ENCODE data around the gene SNX18. TPM values are rescaled to one million over a fixed set of nuclear protein-coding genes. Genes with fewer than 3 reads are reported as not detected.
A peak's percentile ranks its signal among the peaks of the same experiment; 100 is the strongest.

Gene SNX18
- total RNA-seq, 1 donor, result 83.6 TPM

GRCh38 chr5:54514841-54515432 lies 2.6 kb upstream of the SNX18 start:
- peaks cover 3% of the 10 kb centered on the region for H3K27me3 ChIP-seq (ENCODE audit: insufficient read depth, low read length)
- H3K4me3 ChIP-seq (ENCODE audit: low read length), result no peak overlapping the region
- H3K4me1 ChIP-seq (ENCODE audit: insufficient read depth, low read length), result peaks cover 20% of the 10 kb centered on the region
- no peaks in the 10 kb centered on the region for H3K9me3 ChIP-seq (ENCODE audit: low read depth, low read length)

- H3K4me1 ChIP-seq (ENCODE audit: insufficient read depth, low read length), result peaks cover 25% of the 10 kb centered on the region
- H3K4me3 ChIP-seq (ENCODE audit: low read length), result no peak overlapping the region
- H3K27me3 ChIP-seq (ENCODE audit: insufficient read depth, low read length), result peaks cover 3% of the 10 kb centered on the region
- no peaks in the 10 kb centered on the region for H3K9me3 ChIP-seq (ENCODE audit: low read depth, low read length)
Observed at GRCh38 chr5:54515634-54516033, 1.9 kb upstream of the SNX18 start.

GRCh38 chr5:54516051-54516655 lies 1.4 kb upstream of the SNX18 start:
- Histone ChIP-seq H3K4me1 (ENCODE audit: insufficient read depth, low read length) (peaks cover 29% of the 10 kb centered on the region), H3K9me3 (ENCODE audit: low read depth, low read length) (no peaks in the 10 kb centered on the region), H3K27me3 (ENCODE audit: insufficient read depth, low read length) (peaks cover 3% of the 10 kb centered on the region), H3K4me3 (ENCODE audit: low read length) (no peak overlapping the region)

- Histone ChIP-seq H3K9me3 (ENCODE audit: low read depth, low read length) (no peaks in the 10 kb centered on the region), H3K27me3 (ENCODE audit: insufficient read depth, low read length) (peaks cover 3% of the 10 kb centered on the region), H3K4me3 (ENCODE audit: low read length) (no peak overlapping the region), H3K4me1 (ENCODE audit: insufficient read depth, low read length) (peaks cover 39% of the 10 kb centered on the region)
Observed at GRCh38 chr5:54517174-54517511, 416 bp upstream of the SNX18 start.

- H3K27me3 ChIP-seq (ENCODE audit: insufficient read depth, low read length), result peaks cover 3% of the 10 kb centered on the region
- H3K9me3 ChIP-seq (ENCODE audit: low read depth, low read length), result no peaks in the 10 kb centered on the region
- peaks cover 49% of the 10 kb centered on the region for H3K4me1 ChIP-seq (ENCODE audit: insufficient read depth, low read length)
- peak overlapping the region; percentile 98 for H3K4me3 ChIP-seq (ENCODE audit: low read length)
Observed at GRCh38 chr5:54518146-54518817, 723 bp downstream of the SNX18 start.

- Histone ChIP-seq H3K9me3 (ENCODE audit: low read depth, low read length) (no peaks in the 10 kb centered on the region), H3K4me1 (ENCODE audit: insufficient read depth, low read length) (peaks cover 56% of the 10 kb centered on the region), H3K4me3 (ENCODE audit: low read length) (peak overlapping the region; percentile 98), H3K27me3 (ENCODE audit: insufficient read depth, low read length) (peaks cover 3% of the 10 kb centered on the region)
Observed at GRCh38 chr5:54518818-54519508, 1.4 kb downstream of the SNX18 start.

- Histone ChIP-seq H3K4me1 (ENCODE audit: insufficient read depth, low read length) (peaks cover 61% of the 10 kb centered on the region), H3K27me3 (ENCODE audit: insufficient read depth, low read length) (peaks cover 3% of the 10 kb centered on the region), H3K4me3 (ENCODE audit: low read length) (peak overlapping the region; percentile 98)
Observed at GRCh38 chr5:54519509-54519876, 1.9 kb downstream of the SNX18 start.

GRCh38 chr5:54520438-54520846 lies 2.9 kb downstream of the SNX18 start:
- Histone ChIP-seq H3K4me3 (ENCODE audit: low read length) (peak overlapping the region; percentile 98), H3K9me3 (ENCODE audit: low read depth, low read length) (no peaks in the 10 kb centered on the region), H3K4me1 (ENCODE audit: insufficient read depth, low read length) (peaks cover 71% of the 10 kb centered on the region)

More at GRCh38 chr5:54519509-54519876, 1.9 kb downstream of the SNX18 start:
- no peaks in the 10 kb centered on the region for H3K9me3 ChIP-seq (ENCODE audit: low read depth, low read length)

GRCh38 chr5:54520940-54521339 lies 3.4 kb downstream of the SNX18 start:
- peaks cover 3% of the 10 kb centered on the region for H3K27me3 ChIP-seq (ENCODE audit: insufficient read depth, low read length)
- no peaks in the 10 kb centered on the region for H3K9me3 ChIP-seq (ENCODE audit: low read depth, low read length)
- peak overlapping the region; percentile 98 for H3K4me3 ChIP-seq (ENCODE audit: low read length)
- peaks cover 74% of the 10 kb centered on the region for H3K4me1 ChIP-seq (ENCODE audit: insufficient read depth, low read length)

More at GRCh38 chr5:54520438-54520846, 2.9 kb downstream of the SNX18 start:
- H3K27me3 ChIP-seq (ENCODE audit: insufficient read depth, low read length), result peaks cover 3% of the 10 kb centered on the region

- Histone ChIP-seq H3K9me3 (ENCODE audit: low read depth, low read length) (no peaks in the 10 kb centered on the region), H3K4me1 (ENCODE audit: insufficient read depth, low read length) (peaks cover 81% of the 10 kb centered on the region), H3K4me3 (ENCODE audit: low read length) (peak overlapping the region; percentile 98)
Observed at GRCh38 chr5:54521856-54522479, 4.4 kb downstream of the SNX18 start.

GRCh38 chr5:54523534-54523933 lies 6.0 kb downstream of the SNX18 start:
- Histone ChIP-seq H3K9me3 (ENCODE audit: low read depth, low read length) (no peaks in the 10 kb centered on the region), H3K4me1 (ENCODE audit: insufficient read depth, low read length) (peaks cover 88% of the 10 kb centered on the region), H3K27me3 (ENCODE audit: insufficient read depth, low read length) (no peaks in the 10 kb centered on the region), H3K4me3 (ENCODE audit: low read length) (no peak overlapping the region)

More at GRCh38 chr5:54521856-54522479, 4.4 kb downstream of the SNX18 start:
- H3K27me3 ChIP-seq (ENCODE audit: insufficient read depth, low read length), result no peaks in the 10 kb centered on the region

- Histone ChIP-seq H3K4me3 (ENCODE audit: low read length) (peak overlapping the region; percentile 12), H3K4me1 (ENCODE audit: insufficient read depth, low read length) (peaks cover 88% of the 10 kb centered on the region), H3K27me3 (ENCODE audit: insufficient read depth, low read length) (no peaks in the 10 kb centered on the region), H3K9me3 (ENCODE audit: low read depth, low read length) (no peaks in the 10 kb centered on the region)
Observed at GRCh38 chr5:54524082-54524481, 6.5 kb downstream of the SNX18 start.

- Histone ChIP-seq H3K4me1 (ENCODE audit: insufficient read depth, low read length) (peaks cover 87% of the 10 kb centered on the region), H3K27me3 (ENCODE audit: insufficient read depth, low read length) (no peaks in the 10 kb centered on the region), H3K4me3 (ENCODE audit: low read length) (no peak overlapping the region), H3K9me3 (ENCODE audit: low read depth, low read length) (no peaks in the 10 kb centered on the region)
Observed at GRCh38 chr5:54524704-54525103, 7.1 kb downstream of the SNX18 start.

GRCh38 chr5:54525261-54525660 lies 7.7 kb downstream of the SNX18 start:
- Histone ChIP-seq H3K4me3 (ENCODE audit: low read length) (no peak overlapping the region), H3K9me3 (ENCODE audit: low read depth, low read length) (no peaks in the 10 kb centered on the region), H3K4me1 (ENCODE audit: insufficient read depth, low read length) (peaks cover 92% of the 10 kb centered on the region), H3K27me3 (ENCODE audit: insufficient read depth, low read length) (no peaks in the 10 kb centered on the region)

GRCh38 chr5:54525692-54526091 lies 8.1 kb downstream of the SNX18 start:
- H3K4me1 ChIP-seq (ENCODE audit: insufficient read depth, low read length), result peaks cover 92% of the 10 kb centered on the region
- H3K9me3 ChIP-seq (ENCODE audit: low read depth, low read length), result no peaks in the 10 kb centered on the region
- H3K27me3 ChIP-seq (ENCODE audit: insufficient read depth, low read length), result no peaks in the 10 kb centered on the region
- no peak overlapping the region for H3K4me3 ChIP-seq (ENCODE audit: low read length)

All from mononuclear cell (primary cell).